ENCODE data around the gene ARHGEF2.

DNA sequence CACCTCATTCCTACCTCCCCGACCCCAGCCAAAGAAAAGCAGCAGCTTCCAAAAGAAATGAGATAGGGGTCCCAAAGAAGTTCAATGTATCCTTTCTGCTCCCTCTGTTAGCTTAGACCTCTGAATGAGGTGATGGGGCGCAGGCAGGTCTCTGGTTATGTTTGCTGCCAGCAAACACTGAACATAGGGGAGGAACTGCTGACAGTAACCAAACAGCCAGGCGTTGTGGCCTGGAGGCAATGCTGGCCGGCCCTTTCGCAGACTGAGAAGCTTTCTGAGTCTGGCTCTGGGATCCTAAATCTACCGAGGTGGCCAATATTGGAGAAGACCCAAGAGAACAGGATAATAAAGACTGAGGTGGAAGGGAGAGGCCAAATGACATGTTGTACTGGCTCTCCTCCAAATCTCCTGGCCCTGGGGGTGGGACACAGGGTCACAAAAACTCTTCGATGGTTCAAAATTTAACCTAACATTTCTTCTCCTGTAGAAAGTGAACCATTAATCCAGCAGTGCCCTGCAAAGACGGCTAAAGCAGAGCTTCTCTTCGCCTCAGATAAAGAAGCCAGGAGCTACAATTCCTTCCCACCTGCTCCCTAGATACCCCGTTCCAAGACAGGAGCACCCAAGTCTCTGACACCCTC, 22.8 kb upstream of the ARHGEF2 start:
- TF ChIP-seq USF2 (CRISPR knock-in tag; IDR thresholded peaks at IDR 0.05) = no peak
- TF ChIP-seq, protein P1, sequence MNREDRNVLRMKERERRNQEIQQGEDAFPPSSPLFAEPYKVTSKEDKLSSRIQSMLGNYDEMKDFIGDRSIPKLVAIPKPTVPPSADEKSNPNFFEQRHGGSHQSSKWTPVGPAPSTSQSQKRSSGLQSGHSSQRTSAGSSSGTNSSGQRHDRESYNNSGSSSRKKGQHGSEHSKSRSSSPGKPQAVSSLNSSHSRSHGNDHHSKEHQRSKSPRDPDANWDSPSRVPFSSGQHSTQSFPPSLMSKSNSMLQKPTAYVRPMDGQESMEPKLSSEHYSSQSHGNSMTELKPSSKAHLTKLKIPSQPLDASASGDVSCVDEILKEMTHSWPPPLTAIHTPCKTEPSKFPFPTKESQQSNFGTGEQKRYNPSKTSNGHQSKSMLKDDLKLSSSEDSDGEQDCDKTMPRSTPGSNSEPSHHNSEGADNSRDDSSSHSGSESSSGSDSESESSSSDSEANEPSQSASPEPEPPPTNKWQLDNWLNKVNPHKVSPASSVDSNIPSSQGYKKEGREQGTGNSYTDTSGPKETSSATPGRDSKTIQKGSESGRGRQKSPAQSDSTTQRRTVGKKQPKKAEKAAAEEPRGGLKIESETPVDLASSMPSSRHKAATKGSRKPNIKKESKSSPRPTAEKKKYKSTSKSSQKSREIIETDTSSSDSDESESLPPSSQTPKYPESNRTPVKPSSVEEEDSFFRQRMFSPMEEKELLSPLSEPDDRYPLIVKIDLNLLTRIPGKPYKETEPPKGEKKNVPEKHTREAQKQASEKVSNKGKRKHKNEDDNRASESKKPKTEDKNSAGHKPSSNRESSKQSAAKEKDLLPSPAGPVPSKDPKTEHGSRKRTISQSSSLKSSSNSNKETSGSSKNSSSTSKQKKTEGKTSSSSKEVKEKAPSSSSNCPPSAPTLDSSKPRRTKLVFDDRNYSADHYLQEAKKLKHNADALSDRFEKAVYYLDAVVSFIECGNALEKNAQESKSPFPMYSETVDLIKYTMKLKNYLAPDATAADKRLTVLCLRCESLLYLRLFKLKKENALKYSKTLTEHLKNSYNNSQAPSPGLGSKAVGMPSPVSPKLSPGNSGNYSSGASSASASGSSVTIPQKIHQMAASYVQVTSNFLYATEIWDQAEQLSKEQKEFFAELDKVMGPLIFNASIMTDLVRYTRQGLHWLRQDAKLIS (CRISPR knock-in tag; IDR thresholded peaks at IDR 0.05; ENCODE audit: borderline replicate concordance) = no peak
- TF ChIP-seq SMAD3 (CRISPR knock-in tag; IDR thresholded peaks at IDR 0.05; ENCODE audit: borderline replicate concordance) = no peak
- TF ChIP-seq TEAD1 (CRISPR knock-in tag; IDR thresholded peaks at IDR 0.05) = no peak
- TF ChIP-seq NFYB (CRISPR knock-in tag; conservative IDR thresholded peaks at IDR 0.05; ENCODE audit: low read depth) = no peak
- TF ChIP-seq FOXJ3 (CRISPR knock-in tag; IDR thresholded peaks at IDR 0.05; ENCODE audit: borderline replicate concordance) = no peak
- TF ChIP-seq, protein P2, sequence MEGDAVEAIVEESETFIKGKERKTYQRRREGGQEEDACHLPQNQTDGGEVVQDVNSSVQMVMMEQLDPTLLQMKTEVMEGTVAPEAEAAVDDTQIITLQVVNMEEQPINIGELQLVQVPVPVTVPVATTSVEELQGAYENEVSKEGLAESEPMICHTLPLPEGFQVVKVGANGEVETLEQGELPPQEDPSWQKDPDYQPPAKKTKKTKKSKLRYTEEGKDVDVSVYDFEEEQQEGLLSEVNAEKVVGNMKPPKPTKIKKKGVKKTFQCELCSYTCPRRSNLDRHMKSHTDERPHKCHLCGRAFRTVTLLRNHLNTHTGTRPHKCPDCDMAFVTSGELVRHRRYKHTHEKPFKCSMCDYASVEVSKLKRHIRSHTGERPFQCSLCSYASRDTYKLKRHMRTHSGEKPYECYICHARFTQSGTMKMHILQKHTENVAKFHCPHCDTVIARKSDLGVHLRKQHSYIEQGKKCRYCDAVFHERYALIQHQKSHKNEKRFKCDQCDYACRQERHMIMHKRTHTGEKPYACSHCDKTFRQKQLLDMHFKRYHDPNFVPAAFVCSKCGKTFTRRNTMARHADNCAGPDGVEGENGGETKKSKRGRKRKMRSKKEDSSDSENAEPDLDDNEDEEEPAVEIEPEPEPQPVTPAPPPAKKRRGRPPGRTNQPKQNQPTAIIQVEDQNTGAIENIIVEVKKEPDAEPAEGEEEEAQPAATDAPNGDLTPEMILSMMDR (IDR thresholded peaks at IDR 0.05) = no peak
- no peak for TF ChIP-seq ATF1 (CRISPR knock-in tag; IDR thresholded peaks at IDR 0.05)
